Endothelial cell of coronary artery (primary cell): Measurements from ENCODE around the gene CCR1. TPM values are rescaled to one million over a fixed set of nuclear protein-coding genes. Genes with fewer than 3 reads are reported as not detected.

ENCODE experiments used
- total RNA-seq: library from RNA; depleted of rRNA; stranded (reverse); fragments of >200 nt; gene quantifications from 2 replicates; pipeline ENCODE4 v1.2.3, GENCODE V29; 2014

CCR1 gene
- not detected in 2 replicates for total RNA-seq

GRCh38 chr3:46208167-46208704 is at the start of gene CCR1:
CCR1 (minus strand) TSS chr3:46208313; CDS start chr3:46204313, 4,000 bp downstream.

GRCh38 chr3:46242120-46242519 is 34.0 kb upstream of the CCR1 start, which contains the start of gene CCR3:
CCR3 (plus strand) TSS chr3:46242460; CDS start chr3:46265159, 22,699 bp downstream.

Other genes with a start within 250 kb of the CCR1 start
- 18.9 and 22.1 TPM in 2 replicates for gene FYCO1, start 212.5 kb downstream of the CCR1 start, total RNA-seq
- gene XCR1, start 180.8 kb downstream of the CCR1 start, total RNA-seq, result not detected in 2 replicates
- gene CCR3, start 34.1 kb upstream of the CCR1 start, total RNA-seq, result not detected in 2 replicates
- gene CCR2, start 145.8 kb upstream of the CCR1 start, total RNA-seq, result not detected in 2 replicates
- gene CCR5, start 162.6 kb upstream of the CCR1 start, total RNA-seq, result not detected in 2 replicates
- 4.7 and 4.9 TPM in 2 replicates for gene CCRL2, start 198.9 kb upstream of the CCR1 start, total RNA-seq